ENCODE results near the gene MAMDC2. TPM values are rescaled to one million over a fixed set of nuclear protein-coding genes. Genes with fewer than 3 reads are reported as not detected.

MAMDC2 gene
- total RNA-seq, 4 donors from 2014 or later = 4.1 to 17.3 (median 9.3) TPM

GRCh38 chr9:70056211-70056944, 12.7 kb downstream of the MAMDC2 start:
- no peaks in the 10 kb centered on the region for H3K36me3 ChIP-seq
- WGBS = 93% methylated on average over 10 of the region's 10 CpGs
- H3K4me1 ChIP-seq = peaks cover 48% of the 10 kb centered on the region
- H3K9me3 ChIP-seq = no peaks in the 10 kb centered on the region
- H3K4me3 ChIP-seq = no peak overlapping the region
- no peak for DNase-seq (ENCODE audit: low spot score in 2 of 2)
- no peak for TF ChIP-seq POLR2AphosphoS5 (IDR thresholded peaks at IDR 0.05)
- no peak overlapping the region for H3K27ac ChIP-seq
- H3K27me3 ChIP-seq = no peaks in the 10 kb centered on the region

GRCh38 chr9:70058569-70059116, 15.0 kb downstream of the MAMDC2 start:
- no peak for DNase-seq (ENCODE audit: low spot score in 2 of 2)
- H3K36me3 ChIP-seq = no peaks in the 10 kb centered on the region
- 24% methylated on average over 3 of the region's 3 CpGs for WGBS
- no peaks in the 10 kb centered on the region for H3K9me3 ChIP-seq
- no peaks in the 10 kb centered on the region for H3K27me3 ChIP-seq
- no peak overlapping the region for H3K4me3 ChIP-seq
- peaks cover 34% of the 10 kb centered on the region for H3K4me1 ChIP-seq
- TF ChIP-seq POLR2AphosphoS5 (IDR thresholded peaks at IDR 0.05) = no peak
- TF ChIP-seq CTCF (IDR thresholded peaks at IDR 0.05) = no peak
- TF ChIP-seq EP300 (IDR thresholded peaks at IDR 0.05) = no peak
- no peak for TF ChIP-seq POLR2A (IDR thresholded peaks at IDR 0.05)
- no peak overlapping the region for H3K27ac ChIP-seq

- Histone ChIP-seq H3K27me3 (no peaks in the 10 kb centered on the region), H3K36me3 (no peaks in the 10 kb centered on the region), H3K4me1 (peaks cover 26% of the 10 kb centered on the region), H3K4me3 (no peak overlapping the region), H3K9me3 (no peaks in the 10 kb centered on the region), H3K27ac (no peak overlapping the region)
- DNase-seq (ENCODE audit: low spot score in 2 of 2) = no peak
- TF ChIP-seq CTCF (IDR thresholded peaks at IDR 0.05) (no peak), EP300 (IDR thresholded peaks at IDR 0.05) (no peak), POLR2A (IDR thresholded peaks at IDR 0.05) (no peak), POLR2AphosphoS5 (IDR thresholded peaks at IDR 0.05) (no peak)
- 66% methylated on average over 3 of the region's 3 CpGs for WGBS
Observed at GRCh38 chr9:70060148-70060882, 16.7 kb downstream of the MAMDC2 start.

- Histone ChIP-seq H3K27me3 (no peaks in the 10 kb centered on the region), H3K4me1 (peaks cover 22% of the 10 kb centered on the region), H3K27ac (no peak overlapping the region), H3K4me3 (no peak overlapping the region), H3K9me3 (no peaks in the 10 kb centered on the region), H3K36me3 (no peaks in the 10 kb centered on the region)
- no peak for DNase-seq (ENCODE audit: low spot score in 2 of 2)
- TF ChIP-seq EP300 (IDR thresholded peaks at IDR 0.05) (no peak), POLR2AphosphoS5 (IDR thresholded peaks at IDR 0.05) (no peak), CTCF (IDR thresholded peaks at IDR 0.05) (no peak), POLR2A (IDR thresholded peaks at IDR 0.05) (no peak)
Observed at GRCh38 chr9:70060883-70061507, 17.3 kb downstream of the MAMDC2 start.

GRCh38 chr9:70061776-70062175, 18.1 kb downstream of the MAMDC2 start:
- H3K4me3 ChIP-seq = no peak overlapping the region
- no peaks in the 10 kb centered on the region for H3K9me3 ChIP-seq
- 70% methylated on average over 1 of the region's 1 CpG for WGBS
- H3K4me1 ChIP-seq = peaks cover 30% of the 10 kb centered on the region
- no peaks in the 10 kb centered on the region for H3K27me3 ChIP-seq
- no peak for DNase-seq (ENCODE audit: low spot score in 2 of 2)
- TF ChIP-seq CTCF (IDR thresholded peaks at IDR 0.05) (no peak), EP300 (IDR thresholded peaks at IDR 0.05) (no peak), POLR2A (IDR thresholded peaks at IDR 0.05) (no peak), POLR2AphosphoS5 (IDR thresholded peaks at IDR 0.05) (no peak)
- no peaks in the 10 kb centered on the region for H3K36me3 ChIP-seq
- no peak overlapping the region for H3K27ac ChIP-seq
